ENCODE results near the gene HSD11B1.

Gene HSD11B1

GRCh38 chr1:209783386-209783785 lies 78.7 kb downstream of the HSD11B1 start:
- no peak for TF ChIP-seq POLR2A (IDR thresholded peaks at IDR 0.05; ENCODE audit: extremely low read depth, insufficient read length)
- TF ChIP-seq MYC (IDR thresholded peaks at IDR 0.05; ENCODE audit: low read depth, low read length), result no peak
- TF ChIP-seq MAX (IDR thresholded peaks at IDR 0.05; ENCODE audit: low read depth, low read length), result no peak
- TF ChIP-seq CTCF (IDR thresholded peaks at IDR 0.05; ENCODE audit: low read depth, low read length), result no peak
- no peak for DNase-seq (ENCODE audit: low read depth)
- peak overlapping the region; percentile 96 for H3K4me3 ChIP-seq (ENCODE audit: low read depth, low read length)

Data from NB4 (cell line).